Measurements from ENCODE around the gene ABCC2. TPM values are rescaled to one million over a fixed set of nuclear protein-coding genes. Genes with fewer than 3 reads are reported as not detected.
"Not testable (repeated sequence)": the region's sequence is repeated elsewhere in the genome, so short reads cannot be mapped to it uniquely, and the experiment has no call there.

ABCC2 gene
- polyA plus RNA-seq (2012; ENCODE audit: insufficient read depth, insufficient read length, low read depth), result 1.2 TPM

GRCh38 chr10:99782447-99783286 lies at the start of gene ABCC2:
Gene ABCC2, plus strand, starts transcription at chr10:99782640. Its CDS starts 205 bp downstream, at chr10:99782845.
- H3K4me3 ChIP-seq (ENCODE audit: low read depth, low read length), result no peak within 1 kb of the TSS
- H3K36me3 ChIP-seq, result no peaks in the 10 kb centered on the region
- H3K27me3 ChIP-seq, result no peaks in the 10 kb centered on the region
- no peaks in the 10 kb centered on the region for H3K4me1 ChIP-seq
- H3K9me3 ChIP-seq, result no peaks in the 10 kb centered on the region
- TF ChIP-seq CTCF (IDR thresholded peaks at IDR 0.05; ENCODE audit: low read depth, low read length), result no peak
- no peak for DNase-seq

- no peak for TF ChIP-seq CTCF (IDR thresholded peaks at IDR 0.05; ENCODE audit: low read depth, low read length)
- Histone ChIP-seq H3K4me1 (no peaks in the 10 kb centered on the region; the same call in 1 of the 2 replicates), H3K36me3 (peaks cover 21% of the 10 kb centered on the region), H3K4me3 (ENCODE audit: low read depth, low read length) (no peak overlapping the region; the same call in 1 of the 2 replicates), H3K9me3 (no peaks in the 10 kb centered on the region), H3K27me3 (no peaks in the 10 kb centered on the region)
- DNase-seq, result no peak
These were observed 49.1 kb upstream of the ABCC2 start for GRCh38 chr10:99733366-99733765.

- H3K4me1 ChIP-seq; DNase-seq; H3K27me3 ChIP-seq; H3K9me3 ChIP-seq; H3K4me3 ChIP-seq (ENCODE audit: low read depth, low read length): not testable (repeated sequence)
- peaks cover 14% of the 10 kb centered on the region for H3K36me3 ChIP-seq
These were observed 48.3 kb upstream of the ABCC2 start for GRCh38 chr10:99734111-99734510.

- Histone ChIP-seq H3K4me1 (no peaks in the 10 kb centered on the region; the same call in 1 of the 2 replicates), H3K9me3 (no peaks in the 10 kb centered on the region), H3K36me3 (peaks cover 71% of the 10 kb centered on the region), H3K4me3 (ENCODE audit: low read depth, low read length) (no peak overlapping the region), H3K27me3 (no peaks in the 10 kb centered on the region)
- DNase-seq, result no peak
- TF ChIP-seq CTCF (IDR thresholded peaks at IDR 0.05; ENCODE audit: low read depth, low read length), result no peak
These were observed 42.2 kb upstream of the ABCC2 start for GRCh38 chr10:99740260-99740659.

GRCh38 chr10:99740933-99741559 lies 41.4 kb upstream of the ABCC2 start:
- TF ChIP-seq CTCF (IDR thresholded peaks at IDR 0.05; ENCODE audit: low read depth, low read length), result no peak
- H3K4me1 ChIP-seq, result no peaks in the 10 kb centered on the region; the same call in 1 of the 2 replicates
- H3K27me3 ChIP-seq, result no peaks in the 10 kb centered on the region
- peaks cover 79% of the 10 kb centered on the region for H3K36me3 ChIP-seq
- no peak for DNase-seq
- no peak overlapping the region for H3K4me3 ChIP-seq (ENCODE audit: low read depth, low read length)
- H3K9me3 ChIP-seq, result no peaks in the 10 kb centered on the region

GRCh38 chr10:99742254-99742653 lies 40.2 kb upstream of the ABCC2 start:
- Histone ChIP-seq H3K4me3 (ENCODE audit: low read depth, low read length) (no peak overlapping the region), H3K4me1 (no peaks in the 10 kb centered on the region), H3K9me3 (no peaks in the 10 kb centered on the region), H3K27me3 (no peaks in the 10 kb centered on the region), H3K36me3 (peaks cover 82% of the 10 kb centered on the region)
- no peak for DNase-seq
- TF ChIP-seq CTCF (IDR thresholded peaks at IDR 0.05; ENCODE audit: low read depth, low read length), result no peak
